22Rv1 (cell line): ENCODE measurements around the gene HTR2B.

Experiments
- CTCF ChIP-seq: fragments of 450-650 bp; IDR thresholded peaks from 2 replicates; pipeline ENCODE4 v1.5.1; 2017; ENCODE audit warnings: mild to moderate bottlenecking
- ZFX ChIP-seq: fragments of 450-650 bp; IDR thresholded peaks from 2 replicates; pipeline ENCODE4 v1.6.1; 2017; ENCODE audit warnings: antibody characterized with exemption, borderline replicate concordance

GRCh38 chr2:231113489-231113888 is 11.4 kb downstream of the HTR2B start:
- TF ChIP-seq CTCF: no peak
- TF ChIP-seq ZFX: no peak
